Neural progenitor cell (in vitro differentiated cells): ENCODE results near the gene ARHGEF4.

Source experiments
- EZH2phosphoT487 ChIP-seq: fragments of 200-600 bp; sonication (generic); IDR thresholded peaks from 2 replicates; pipeline ENCODE4 v1.6.1; 2017; ENCODE audit warnings: antibody characterized with exemption
- TF ChIP-seq, protein P1 (sequence below): fragments of 200-600 bp; sonication (generic); IDR thresholded peaks from 2 replicates; pipeline ENCODE4 v1.5.1; 2017; ENCODE audit warnings: antibody characterized with exemption, mild to moderate bottlenecking

DNA sequence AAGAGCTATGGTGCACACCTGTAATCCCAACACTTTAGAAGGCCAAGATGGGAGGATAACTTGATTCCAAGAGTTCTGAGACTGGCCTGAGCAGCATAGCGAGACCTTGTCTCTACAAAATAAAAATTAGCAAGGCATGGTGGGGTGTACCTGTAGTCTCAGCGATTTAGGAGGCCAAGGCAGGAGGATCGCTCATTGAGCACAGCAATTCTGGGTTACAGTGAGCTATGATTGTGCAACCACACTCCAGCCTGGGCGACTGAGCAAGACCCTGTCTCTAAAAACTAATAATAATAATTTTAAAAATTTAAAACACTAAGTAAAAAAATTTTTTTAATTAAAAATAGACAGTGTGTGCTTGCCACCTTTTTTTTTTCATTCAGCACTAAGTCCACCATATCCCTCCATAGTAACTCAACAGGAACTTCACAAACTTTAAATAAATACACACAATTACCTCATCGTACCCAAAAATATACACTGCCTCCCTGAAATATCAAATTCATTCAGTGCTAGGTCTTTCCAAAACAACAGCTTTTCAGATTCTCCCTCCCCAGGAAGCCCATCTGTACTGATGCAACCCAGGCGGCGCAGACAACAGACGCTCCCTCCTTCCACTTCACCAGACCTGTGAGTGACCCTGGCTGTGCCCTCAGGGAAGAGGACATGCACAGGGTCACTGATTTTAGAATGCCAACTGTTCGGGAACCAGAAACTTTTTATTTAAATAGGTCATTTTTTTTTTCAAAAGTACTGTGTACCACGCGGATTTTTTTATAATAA lies 227.0 kb downstream of the ARHGEF4 start:
- TF ChIP-seq, protein P1, sequence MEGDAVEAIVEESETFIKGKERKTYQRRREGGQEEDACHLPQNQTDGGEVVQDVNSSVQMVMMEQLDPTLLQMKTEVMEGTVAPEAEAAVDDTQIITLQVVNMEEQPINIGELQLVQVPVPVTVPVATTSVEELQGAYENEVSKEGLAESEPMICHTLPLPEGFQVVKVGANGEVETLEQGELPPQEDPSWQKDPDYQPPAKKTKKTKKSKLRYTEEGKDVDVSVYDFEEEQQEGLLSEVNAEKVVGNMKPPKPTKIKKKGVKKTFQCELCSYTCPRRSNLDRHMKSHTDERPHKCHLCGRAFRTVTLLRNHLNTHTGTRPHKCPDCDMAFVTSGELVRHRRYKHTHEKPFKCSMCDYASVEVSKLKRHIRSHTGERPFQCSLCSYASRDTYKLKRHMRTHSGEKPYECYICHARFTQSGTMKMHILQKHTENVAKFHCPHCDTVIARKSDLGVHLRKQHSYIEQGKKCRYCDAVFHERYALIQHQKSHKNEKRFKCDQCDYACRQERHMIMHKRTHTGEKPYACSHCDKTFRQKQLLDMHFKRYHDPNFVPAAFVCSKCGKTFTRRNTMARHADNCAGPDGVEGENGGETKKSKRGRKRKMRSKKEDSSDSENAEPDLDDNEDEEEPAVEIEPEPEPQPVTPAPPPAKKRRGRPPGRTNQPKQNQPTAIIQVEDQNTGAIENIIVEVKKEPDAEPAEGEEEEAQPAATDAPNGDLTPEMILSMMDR = no peak
- no peak for TF ChIP-seq EZH2phosphoT487
